GM21367 (cell line): ENCODE data around the gene RALGDS.
"Not testable (repeated sequence)": the region's sequence is repeated elsewhere in the genome, so short reads cannot be mapped to it uniquely, and the experiment has no call there.

Experiments
- ATAC-seq: cut with Tn5 transposase; IDR thresholded peaks from one replicate; pipeline ENCODE4 v1.9.1; 2021; ENCODE audit not compliant: unreplicated experiment

RALGDS gene

GRCh38 chr9:133121198-133121914 lies at the start of gene RALGDS:
RALGDS (minus strand) TSS chr9:133121240; CDS start chr9:133121154, 86 bp downstream.
- ATAC-seq: peak; percentile 44

- no peak for ATAC-seq
Measured at GRCh38 chr9:133170716-133171115, 49.7 kb upstream of the RALGDS start.

GRCh38 chr9:133169687-133170086 lies 48.6 kb upstream of the RALGDS start:
- ATAC-seq: not testable (repeated sequence)

GRCh38 chr9:133169102-133169501 lies 48.1 kb upstream of the RALGDS start:
- no peak for ATAC-seq

GRCh38 chr9:133168432-133168831 lies 47.4 kb upstream of the RALGDS start:
- ATAC-seq: no peak

- no peak for ATAC-seq
Measured at GRCh38 chr9:133167769-133168168, 46.7 kb upstream of the RALGDS start.

GRCh38 chr9:133167096-133167730 lies 46.2 kb upstream of the RALGDS start:
- ATAC-seq: no peak

- no peak for ATAC-seq
Measured at GRCh38 chr9:133166392-133166791, 45.4 kb upstream of the RALGDS start.

- no peak for ATAC-seq
Measured at GRCh38 chr9:133165452-133165730, 44.4 kb upstream of the RALGDS start.

- no peak for ATAC-seq
Measured at GRCh38 chr9:133164191-133164590, 43.2 kb upstream of the RALGDS start.

- ATAC-seq: no peak
Measured at GRCh38 chr9:133163504-133164172, 42.6 kb upstream of the RALGDS start, which contains the start of gene GBGT1. GBGT1 (minus strand) TSS chr9:133163914; CDS start chr9:133162412, 1,502 bp downstream.

- no peak for ATAC-seq
Measured at GRCh38 chr9:133162861-133163503, 41.9 kb upstream of the RALGDS start.

GRCh38 chr9:133161547-133161950 lies 40.5 kb upstream of the RALGDS start:
- no peak for ATAC-seq

- no peak for ATAC-seq
Measured at GRCh38 chr9:133160742-133161546, 39.9 kb upstream of the RALGDS start.

- ATAC-seq: no peak
Measured at GRCh38 chr9:133158695-133159094, 37.7 kb upstream of the RALGDS start.

GRCh38 chr9:133155156-133155555 lies 34.1 kb upstream of the RALGDS start:
- no peak for ATAC-seq

- no peak for ATAC-seq
Measured at GRCh38 chr9:133154097-133154989, 33.3 kb upstream of the RALGDS start.

- no peak for ATAC-seq
Measured at GRCh38 chr9:133153227-133154096, 32.4 kb upstream of the RALGDS start.
